ENCODE results near the gene TEKT2.

DNA sequence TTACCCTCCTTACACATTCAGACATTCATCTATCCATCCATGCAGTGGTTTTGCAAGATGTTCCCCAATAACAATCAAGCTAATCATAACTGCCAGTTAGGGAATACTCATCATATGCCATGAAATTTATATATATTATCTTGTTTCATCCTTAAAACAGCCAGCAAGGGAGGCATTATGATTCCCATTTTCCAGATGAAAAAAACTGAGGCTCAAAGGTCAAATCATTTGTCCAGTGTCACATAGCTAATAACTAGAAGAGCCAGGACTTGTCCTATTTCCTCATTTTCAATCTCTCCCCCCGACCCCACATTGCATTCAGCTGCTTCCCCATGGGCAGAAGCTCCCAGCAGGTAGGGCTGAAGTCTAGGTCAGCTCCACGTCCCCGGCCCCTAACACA lies 48.1 kb downstream of the TEKT2 start:
- TF ChIP-seq, protein P1, sequence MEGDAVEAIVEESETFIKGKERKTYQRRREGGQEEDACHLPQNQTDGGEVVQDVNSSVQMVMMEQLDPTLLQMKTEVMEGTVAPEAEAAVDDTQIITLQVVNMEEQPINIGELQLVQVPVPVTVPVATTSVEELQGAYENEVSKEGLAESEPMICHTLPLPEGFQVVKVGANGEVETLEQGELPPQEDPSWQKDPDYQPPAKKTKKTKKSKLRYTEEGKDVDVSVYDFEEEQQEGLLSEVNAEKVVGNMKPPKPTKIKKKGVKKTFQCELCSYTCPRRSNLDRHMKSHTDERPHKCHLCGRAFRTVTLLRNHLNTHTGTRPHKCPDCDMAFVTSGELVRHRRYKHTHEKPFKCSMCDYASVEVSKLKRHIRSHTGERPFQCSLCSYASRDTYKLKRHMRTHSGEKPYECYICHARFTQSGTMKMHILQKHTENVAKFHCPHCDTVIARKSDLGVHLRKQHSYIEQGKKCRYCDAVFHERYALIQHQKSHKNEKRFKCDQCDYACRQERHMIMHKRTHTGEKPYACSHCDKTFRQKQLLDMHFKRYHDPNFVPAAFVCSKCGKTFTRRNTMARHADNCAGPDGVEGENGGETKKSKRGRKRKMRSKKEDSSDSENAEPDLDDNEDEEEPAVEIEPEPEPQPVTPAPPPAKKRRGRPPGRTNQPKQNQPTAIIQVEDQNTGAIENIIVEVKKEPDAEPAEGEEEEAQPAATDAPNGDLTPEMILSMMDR (IDR thresholded peaks at IDR 0.05): no peak
- TF ChIP-seq POLR2AphosphoS5 (IDR thresholded peaks at IDR 0.05): no peak
